Stimulated activated CD4-positive, alpha-beta T cell treated with anti-CD3 and anti-CD28 coated beads, Interleukin-4, amount 100 ng/mL, for 24 hours (primary cell): ENCODE results near the gene COL18A1.

ENCODE experiments used
- DNase-seq: peaks from one replicate; pipeline ENCODE4 v3.0.0-alpha.2; 2020

The COL18A1 gene

DNA sequence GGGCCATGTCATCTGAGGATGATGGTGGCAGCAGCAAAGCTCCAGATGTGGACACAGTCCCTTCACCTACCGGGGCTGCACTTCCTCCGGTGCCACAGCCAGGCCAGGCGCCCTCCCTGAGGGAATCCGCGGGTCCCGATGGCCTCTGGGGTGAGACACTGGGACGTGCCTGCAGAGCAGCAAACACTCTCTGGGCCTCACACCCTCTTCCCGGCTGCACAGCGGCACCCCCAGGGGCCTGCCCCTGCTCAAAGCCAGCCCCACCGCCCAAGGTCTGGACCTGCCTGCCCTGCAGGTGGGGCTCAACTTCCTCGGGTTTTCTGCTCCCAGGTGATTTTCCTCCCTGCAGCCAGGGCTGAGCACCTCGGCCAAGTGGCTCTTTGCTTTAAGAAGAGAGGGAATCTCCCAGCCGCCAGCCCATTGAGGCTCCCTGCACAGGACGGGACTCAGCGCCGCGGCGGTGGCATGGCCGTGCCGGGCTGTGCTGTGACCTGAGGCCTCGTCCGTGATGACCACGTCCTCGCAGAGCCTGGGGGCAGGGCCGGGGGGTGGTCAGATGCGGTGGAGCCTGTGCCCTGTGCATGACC is 21.3 kb upstream of the COL18A1 start:
- no peak for DNase-seq

DNA sequence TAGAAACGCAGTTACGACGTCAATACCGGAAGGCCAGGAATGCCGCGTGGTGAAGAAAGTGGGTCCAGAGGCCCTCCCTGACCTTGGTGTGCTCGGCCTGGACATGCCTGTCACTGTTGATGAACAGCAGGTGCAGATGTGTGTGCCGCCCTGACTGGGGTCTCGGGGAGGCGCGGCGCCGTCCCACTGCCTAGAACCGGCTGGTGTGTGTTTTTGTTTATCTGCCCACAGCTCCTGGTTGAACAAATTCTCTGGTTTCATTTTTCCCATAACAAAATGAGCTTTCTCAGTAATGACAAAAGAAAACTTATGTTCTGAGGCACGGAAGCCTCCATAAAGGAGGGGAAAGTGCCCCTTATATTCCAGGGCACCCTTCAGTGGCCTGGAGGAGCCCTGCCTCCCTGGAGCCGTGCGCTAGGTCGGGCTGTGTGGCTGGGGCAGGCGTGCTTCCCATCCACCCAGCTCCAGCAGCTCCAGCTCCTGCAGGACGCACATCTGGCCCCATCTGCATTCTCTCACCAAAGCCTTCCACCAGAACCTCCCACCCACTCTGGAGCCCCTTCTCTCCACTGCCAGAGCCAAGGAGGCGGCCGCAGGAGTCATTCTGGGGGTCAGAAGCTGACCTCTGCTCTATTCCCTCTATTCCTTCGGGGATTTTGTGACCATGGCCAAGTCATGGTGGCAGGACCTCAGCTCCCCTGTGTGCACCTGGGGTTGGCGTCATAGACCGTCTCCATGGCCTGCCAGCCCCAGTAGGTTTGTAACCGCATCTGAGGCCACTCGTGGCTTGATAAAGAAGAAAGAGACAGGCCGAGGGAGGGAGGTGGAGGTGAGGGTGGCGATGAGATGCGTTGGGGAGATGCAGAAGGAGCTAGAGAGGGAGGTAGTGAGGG is 20.1 kb upstream of the COL18A1 start:
- no peak for DNase-seq

DNA sequence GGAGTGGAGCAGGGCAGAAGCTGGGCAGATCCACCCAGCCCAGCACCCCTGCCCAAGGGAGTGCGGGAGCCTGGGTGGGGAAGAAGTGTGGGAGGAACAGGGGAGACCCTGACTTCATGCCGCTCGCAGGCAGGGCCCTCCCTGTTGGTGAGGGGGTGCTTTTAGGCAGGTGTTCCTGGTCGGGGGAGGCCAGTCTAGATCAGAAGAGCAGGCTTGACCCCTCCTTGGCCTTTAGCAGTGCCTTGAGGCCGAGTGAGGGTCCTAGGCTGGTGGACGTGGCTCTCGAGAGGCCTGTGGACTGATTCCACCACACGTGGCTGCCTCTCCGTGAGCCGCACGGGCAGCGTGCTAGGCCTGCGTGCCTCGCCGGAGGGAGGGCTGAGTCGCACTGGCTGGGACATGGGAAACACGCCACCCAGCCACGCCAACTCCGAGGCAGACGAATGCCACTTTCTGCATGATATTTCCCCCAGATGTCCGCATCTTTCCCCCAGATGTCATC is 19.4 kb upstream of the COL18A1 start:
- no peak for DNase-seq

DNA sequence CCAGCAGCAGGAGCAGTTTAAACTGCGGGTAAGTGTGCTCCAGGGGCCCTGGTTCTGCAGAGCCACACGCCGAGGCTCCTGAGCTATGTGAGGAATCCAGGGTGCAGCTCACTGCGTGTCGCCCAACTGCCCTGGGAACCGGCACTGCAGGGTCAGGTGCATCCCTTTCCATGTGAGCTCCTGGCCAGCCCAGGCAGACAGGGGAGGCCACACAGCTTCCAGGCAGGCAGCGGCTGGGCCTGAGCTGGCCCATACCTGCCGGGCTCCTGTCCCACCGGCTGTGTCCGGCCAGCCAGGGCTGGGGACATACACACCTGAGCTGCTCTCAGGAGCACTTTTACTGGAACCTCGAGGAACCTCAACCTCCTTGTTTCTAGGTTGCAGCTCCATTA is 18.6 kb upstream of the COL18A1 start:
- no peak for DNase-seq

GRCh38 chr21:45386728-45387371 is 18.1 kb upstream of the COL18A1 start:
- DNase-seq: no peak

DNA sequence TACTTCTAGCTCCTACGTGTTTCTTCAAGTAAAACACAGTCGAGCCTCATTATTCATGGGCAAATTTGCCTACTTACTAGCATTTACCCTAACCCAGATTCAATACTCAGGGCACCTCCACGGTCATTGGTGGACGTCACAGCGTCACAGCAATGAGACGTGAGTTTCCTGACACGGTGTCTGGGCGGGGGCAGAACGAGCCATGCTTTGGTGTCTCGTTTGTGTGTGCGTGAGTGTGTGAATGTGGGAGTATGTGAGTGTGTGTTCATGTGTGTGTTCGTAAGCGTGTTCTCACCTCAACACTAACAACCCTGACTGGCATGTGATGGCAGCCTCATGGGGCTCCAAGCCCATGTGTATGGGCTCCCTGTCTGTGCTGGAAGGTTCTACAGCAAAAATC is 17.5 kb upstream of the COL18A1 start:
- DNase-seq: no peak

DNA sequence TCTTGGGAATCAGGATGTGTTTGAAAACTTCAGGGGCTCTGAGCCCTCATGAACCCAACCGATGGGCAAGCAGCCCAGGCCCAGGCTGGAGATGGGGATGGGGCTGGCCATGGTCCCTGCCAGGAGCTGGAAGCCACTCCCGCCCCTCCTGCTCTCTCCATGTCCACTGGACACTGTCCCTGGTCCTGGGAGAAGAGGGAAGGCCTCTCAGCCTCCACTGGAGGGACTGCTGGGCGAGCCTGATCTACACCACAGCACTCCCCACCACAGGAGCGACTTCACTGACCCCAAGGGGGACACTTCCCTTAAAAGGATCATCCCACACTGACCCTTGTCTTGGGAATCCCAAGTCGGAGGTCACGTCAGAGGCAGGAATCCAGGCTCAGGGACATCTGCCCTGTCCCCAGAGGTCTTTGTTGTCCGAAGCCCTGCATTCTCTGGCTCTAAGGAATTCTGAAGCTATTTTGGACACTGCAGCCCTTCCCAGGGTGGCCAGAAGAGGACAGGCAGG is 16.9 kb upstream of the COL18A1 start:
- DNase-seq: no peak

DNA sequence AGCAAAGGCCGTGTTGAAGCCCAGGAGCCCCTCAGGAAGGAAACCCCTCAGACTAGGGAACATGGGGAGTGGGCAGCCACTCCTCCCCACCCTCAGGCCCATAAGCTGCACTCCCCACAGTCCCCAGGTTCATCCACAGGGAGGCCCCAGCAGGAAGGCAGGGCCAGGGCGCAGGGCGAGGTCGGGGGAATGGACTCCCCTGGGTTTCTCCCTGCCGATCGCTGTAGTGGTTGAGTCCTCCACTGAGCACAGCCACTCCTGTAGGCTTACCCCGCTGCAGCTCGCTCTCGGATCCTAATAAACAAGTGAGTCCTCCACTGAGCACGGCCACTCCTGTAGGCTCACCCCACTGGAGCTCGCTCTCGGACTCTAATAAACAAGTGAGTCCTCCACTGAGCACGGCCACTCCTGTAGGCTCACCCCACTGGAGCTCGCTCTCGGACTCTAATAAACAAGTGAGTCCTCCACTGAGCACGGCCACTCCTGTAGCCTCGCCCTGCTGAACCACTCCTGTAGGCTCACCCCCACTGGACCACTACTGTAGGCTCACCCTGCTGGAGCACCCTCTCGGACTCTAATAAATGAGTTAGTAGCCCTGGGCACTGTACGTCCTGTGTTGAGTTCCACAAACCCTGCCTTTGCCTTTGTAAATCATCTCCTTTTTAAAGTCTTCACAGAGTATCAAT is 16.2 kb upstream of the COL18A1 start:
- DNase-seq: no peak

DNA sequence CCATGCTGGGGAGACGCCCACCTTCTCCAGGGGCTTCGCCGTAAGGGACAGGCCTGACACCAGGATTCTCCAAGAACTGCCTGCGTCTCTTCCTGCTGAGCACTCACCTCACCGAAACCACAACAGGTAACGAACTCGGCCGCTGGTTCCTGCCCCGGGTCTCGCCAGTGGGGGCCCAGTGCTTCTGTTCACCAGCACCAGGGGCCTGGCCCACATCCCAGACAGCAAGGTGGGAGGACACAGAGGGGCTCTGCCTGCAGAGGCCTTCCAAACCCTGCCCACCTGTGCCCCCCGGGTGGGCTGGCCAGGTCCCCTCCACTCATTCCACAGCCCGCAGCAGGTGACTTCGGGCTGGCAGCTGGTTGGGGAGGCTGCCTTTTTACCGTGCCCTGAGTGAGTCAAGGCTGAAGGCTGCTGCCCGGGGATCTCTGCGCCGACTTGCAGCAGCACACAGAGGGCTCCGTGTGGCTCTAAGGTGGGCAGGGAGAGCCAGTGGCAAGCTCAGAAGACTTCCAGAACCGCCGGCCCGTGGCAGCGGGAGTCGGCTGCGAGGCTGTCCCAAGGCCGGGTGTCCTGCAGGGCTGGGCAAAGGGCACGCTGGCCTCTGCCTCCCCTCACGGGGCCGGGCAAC is 14.7 kb upstream of the COL18A1 start:
- no peak for DNase-seq

DNA sequence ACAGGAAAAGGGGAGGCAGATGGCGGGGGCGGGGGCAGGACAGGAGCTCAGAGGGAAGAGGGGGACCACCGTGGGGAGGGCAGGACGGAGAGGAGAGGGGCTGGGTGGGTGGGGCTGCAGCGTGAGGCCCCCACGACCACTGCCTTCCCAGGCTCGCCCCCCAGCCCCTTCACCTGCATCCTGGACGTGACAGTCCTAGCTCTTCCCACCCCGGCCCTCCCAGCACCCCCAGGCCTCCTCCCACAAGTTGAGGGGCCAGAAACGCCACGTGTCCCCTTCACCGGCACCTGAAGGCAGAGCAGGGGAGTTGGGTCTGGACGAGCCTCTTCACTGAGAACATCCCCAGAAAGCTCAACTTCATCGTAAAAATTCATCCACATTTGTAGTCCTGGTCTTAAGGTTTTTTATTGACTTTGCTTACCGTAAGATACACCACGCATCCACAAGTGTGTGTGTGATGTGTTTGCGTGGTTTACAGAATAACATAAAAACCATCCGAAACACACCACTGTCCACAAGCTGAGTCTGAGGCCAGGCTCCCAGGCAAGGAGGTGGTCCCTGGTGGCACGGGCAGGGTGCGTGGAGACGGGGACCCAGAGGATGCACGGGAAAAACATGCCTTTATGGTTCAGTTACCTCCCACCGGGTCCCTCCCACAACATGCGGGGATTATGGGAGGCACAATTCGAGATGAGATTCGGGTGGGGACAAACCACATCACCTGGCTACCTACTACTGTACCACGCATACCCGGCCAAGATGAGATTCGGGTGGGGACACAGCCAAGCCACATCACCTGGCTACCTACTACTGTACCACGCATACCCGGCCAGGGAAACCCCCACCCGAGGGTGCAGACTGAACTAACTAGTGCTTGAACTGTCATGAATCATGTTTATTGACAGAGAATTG is 13.9 kb upstream of the COL18A1 start:
- no peak for DNase-seq

DNA sequence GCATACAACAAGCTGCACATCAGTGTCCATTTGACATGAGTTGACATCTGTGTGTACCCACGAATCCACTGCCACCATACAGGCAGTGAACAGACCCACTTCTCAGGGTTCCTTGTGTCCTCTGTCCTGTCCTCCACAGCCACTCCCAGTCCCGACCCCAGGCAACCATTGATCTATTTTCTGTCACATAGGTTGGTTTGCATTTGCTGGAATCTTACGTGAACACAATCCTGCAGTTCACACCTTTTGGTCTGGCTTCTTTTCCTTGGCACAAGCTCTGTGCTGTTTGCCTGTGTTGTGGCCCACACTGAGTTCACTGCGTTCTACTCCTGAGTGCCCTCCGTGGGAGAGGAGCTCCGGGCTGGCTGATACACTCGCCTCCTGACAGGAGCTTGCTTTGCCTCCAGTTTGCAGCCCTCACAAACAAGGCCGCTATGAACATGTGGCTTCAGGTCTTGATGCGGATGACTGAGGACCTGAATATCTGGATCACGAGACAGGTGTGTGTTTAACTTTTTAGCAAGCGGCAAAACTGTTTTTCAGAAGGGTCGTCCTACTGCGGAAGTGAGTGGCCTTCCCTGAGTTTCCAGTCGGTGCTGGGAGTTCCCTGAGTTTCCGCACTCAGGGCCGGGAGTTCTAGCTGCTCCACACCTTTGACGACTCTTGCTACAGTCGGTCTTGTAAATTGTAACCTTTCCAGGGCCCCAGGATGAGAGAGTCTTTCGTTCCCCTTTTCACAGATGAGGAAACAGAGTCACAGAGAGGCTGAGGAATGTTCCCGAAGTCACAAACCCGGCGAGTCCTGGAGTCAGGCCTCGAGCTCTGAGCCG is 13.0 kb upstream of the COL18A1 start:
- DNase-seq: no peak

- DNase-seq: no peak
These were observed 12.4 kb upstream of the COL18A1 start for GRCh38 chr21:45392573-45392971.

- DNase-seq: no peak
These were observed 11.9 kb upstream of the COL18A1 start for GRCh38 chr21:45393021-45393420.

DNA sequence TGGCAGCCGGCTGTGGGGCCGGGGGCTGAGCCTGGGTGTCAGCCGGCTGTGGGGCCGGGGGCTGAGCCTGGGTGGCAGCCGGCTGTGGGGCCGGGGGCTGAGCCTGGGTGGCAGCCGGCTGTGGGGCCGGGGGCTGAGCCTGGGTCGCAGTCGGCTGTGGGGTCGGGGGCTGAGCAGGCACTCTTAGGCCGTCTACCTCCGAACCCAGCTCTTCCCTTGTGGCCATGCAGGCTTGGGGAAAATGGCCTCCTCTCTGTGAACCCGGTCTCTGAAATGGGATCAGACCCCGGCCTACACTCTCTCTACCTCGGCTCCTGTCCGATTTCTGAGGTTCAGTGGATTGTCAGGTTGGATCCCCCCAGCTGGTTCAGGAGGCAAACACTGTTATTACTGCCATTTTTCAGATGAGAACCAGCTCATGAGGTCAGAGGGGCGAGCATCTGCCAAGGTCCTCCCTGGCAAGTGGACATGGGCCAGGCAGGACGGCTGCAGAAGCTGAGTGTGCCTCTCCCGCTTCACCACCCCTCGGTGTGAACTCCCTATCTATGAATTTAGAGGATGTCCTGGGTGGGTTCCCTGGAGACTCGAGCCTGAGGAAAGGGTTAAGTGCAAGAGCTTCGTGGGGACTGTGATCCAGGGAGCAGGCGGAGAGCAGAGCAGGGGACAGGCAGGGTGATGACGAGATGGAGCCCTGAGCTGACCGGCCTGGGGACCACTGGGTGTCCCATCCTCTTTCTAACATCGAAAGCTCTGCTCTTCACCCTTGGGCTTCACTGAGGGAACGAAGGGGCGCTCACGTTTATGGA is 10.9 kb upstream of the COL18A1 start:
- no peak for DNase-seq

GRCh38 chr21:45396620-45396995 is 8.4 kb upstream of the COL18A1 start:
- DNase-seq: no peak

DNA sequence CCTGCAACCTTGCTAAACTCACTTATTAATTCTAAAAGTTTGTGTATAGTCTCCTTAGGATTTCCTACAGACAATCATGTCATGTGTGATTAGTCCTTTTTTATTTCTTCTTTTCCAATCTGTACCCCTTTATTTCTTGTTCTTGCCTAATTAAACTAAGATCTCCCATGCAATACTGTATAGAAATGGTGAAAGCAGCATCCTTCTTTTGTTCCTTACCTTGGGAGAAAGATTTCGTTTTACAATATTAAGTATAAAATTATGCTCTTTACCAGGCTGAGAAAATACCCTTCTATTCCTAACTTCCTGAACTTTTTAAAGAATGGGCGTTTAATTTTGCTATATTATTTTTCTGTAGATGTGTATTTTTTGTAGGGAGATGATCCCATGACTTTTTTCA is 7.6 kb upstream of the COL18A1 start:
- no peak for DNase-seq

DNA sequence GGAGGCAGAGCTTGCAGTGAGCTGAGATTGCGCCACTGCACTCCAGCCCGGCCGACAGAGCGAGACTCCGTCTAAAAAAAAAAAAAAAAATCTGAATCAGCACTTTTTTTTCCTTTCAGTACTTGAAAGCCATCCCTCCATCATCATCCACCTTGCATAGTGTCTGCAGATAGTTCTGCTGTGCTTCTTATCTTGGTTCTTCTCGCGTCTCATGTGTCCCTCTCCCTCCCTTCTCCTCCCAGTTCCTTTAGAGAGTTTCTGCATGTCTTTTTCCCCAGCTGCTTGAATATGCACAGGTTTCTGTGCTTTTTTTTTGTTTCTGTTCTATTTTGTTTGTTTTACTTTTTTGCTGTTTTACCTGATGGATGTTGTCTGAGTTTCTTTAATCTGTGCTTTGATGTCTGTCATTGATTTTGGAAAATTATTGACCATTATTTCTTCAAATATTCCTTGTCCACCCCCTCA is 3.9 kb upstream of the COL18A1 start:
- no peak for DNase-seq

DNA sequence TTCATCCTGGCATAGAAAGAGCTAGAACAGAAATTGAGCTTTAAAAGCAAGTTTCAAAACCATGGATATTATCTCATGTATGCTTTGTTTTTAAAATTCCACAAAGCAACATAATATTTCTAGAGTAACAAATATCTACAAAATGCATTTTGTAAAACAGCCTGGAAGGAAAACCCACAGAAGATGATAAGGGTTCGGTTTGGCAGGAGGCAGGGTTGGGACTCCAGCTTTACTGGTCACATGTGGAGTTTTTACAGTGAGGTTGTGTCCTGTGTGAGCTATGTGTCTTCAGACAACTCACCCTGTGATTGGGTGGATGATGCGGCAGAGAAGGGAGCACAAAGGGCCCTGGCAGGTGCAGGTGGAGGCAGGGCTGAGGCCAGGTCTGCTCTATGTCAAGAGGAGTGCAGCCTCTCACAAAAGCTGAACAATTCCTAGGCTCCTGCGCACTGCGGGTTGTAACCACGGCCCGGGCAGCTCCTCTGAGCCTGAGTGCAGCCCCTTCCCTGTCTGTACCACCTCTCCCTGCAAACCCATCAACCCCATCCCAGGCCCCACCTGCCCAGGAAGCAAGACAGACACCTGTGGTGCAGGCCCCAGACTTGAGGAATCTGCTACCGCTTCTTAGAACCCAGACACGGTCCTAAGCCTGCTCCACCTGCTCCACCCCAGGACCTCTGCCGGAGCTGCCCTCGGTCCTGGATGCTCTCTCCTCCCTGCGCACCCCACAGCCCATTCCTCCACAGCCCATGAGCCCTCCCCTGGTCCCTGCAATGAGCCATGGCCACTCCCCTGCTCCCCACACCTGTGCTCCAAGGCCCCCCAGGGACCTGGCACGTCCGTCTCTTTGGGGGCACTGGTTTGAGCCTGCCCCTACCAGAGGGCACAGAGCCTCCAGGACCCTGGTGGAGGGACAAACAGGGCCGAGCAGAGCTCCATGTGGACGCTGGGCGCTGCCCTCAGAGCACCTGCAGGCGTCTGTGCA is 2.8 kb upstream of the COL18A1 start:
- no peak for DNase-seq
